Natural killer cell (primary cell): Measurements from ENCODE around the gene BMP10. TPM values are rescaled to one million over a fixed set of nuclear protein-coding genes. Genes with fewer than 3 reads are reported as not detected.

Source experiments
- ATAC-seq, 3 donors: fragments of 150-1000 bp in 2 of 3; fragments of 200-7000 bp in 1 of 3; cut with Tn5 transposase; 1 replicate in 1 of 3; 2 replicates in 2 of 3; pipeline ENCODE4 v1.10.0; 2021; ENCODE audit warnings: mild to moderate bottlenecking in 2 of 3, moderate library complexity in 2 of 3
- DNase-seq, 2 donors: peaks; one replicate each; pipeline versions ENCODE4 v3.0.0 to v3.0.0-alpha.2; 2013 to 2021; ENCODE audit warnings: mixed read lengths in 1 of 2
- H3K27ac ChIP-seq: one replicate; pipeline ENCODE4 v1.5.1; 2013; ENCODE audit warnings: mild to moderate bottlenecking, low read length
- H3K27me3 ChIP-seq: one replicate; pipeline ENCODE4 v1.6.1; 2013; ENCODE audit warnings: low read length; ENCODE audit not compliant: control insufficient read depth, insufficient read depth
- H3K36me3 ChIP-seq: one replicate; pipeline ENCODE4 v1.6.1; 2013; ENCODE audit warnings: low read length; ENCODE audit not compliant: control insufficient read depth, insufficient read depth
- H3K4me1 ChIP-seq: one replicate; pipeline ENCODE4 v1.6.1; 2013; ENCODE audit warnings: low read length; ENCODE audit not compliant: control insufficient read depth, insufficient read depth
- H3K4me3 ChIP-seq: one replicate; pipeline ENCODE4 v1.5.1; 2013; ENCODE audit warnings: low read length
- H3K9me3 ChIP-seq: one replicate; pipeline ENCODE4 v1.6.1; 2013; ENCODE audit warnings: low read length; ENCODE audit not compliant: control insufficient read depth, insufficient read depth
- H3K27ac Mint-ChIP-seq, 2 donors: one replicate each; pipeline ENCODE4 v1.8.0; 2022; ENCODE audit warnings: mild to moderate bottlenecking in 2 of 2, mixed read lengths in 2 of 2, moderate library complexity in 1 of 2
- H3K27me3 Mint-ChIP-seq, 2 donors: one replicate each; pipeline ENCODE4 v1.8.0; 2022; ENCODE audit warnings: low read depth in 2 of 2, mixed read lengths in 2 of 2
- H3K36me3 Mint-ChIP-seq: one replicate; pipeline ENCODE4 v1.8.0; 2022; ENCODE audit warnings: mixed read lengths
- H3K4me1 Mint-ChIP-seq, 2 donors: one replicate each; pipeline ENCODE4 v1.8.0; 2022; ENCODE audit warnings: mixed read lengths in 2 of 2
- H3K4me3 Mint-ChIP-seq: one replicate; pipeline ENCODE4 v1.8.0; 2022; ENCODE audit warnings: mild to moderate bottlenecking, moderate library complexity, mixed read lengths
- H3K9me3 Mint-ChIP-seq, 2 donors: one replicate each; pipeline ENCODE4 v1.8.0; 2022; ENCODE audit warnings: mixed read lengths in 2 of 2
- CTCF ChIP-seq: fragments of 200-600 bp; IDR thresholded peaks from one replicate; pipeline ENCODE4 v1.8.0; 2022; ENCODE audit warnings: antibody characterized with exemption
- WGBS: methylation state at CpG from one replicate; pipeline ENCODE4 v1.1.7; 2013; ENCODE audit warnings: missing lambda C conversion rate; ENCODE audit not compliant: insufficient coverage; 5-methylcytosine and 5-hydroxymethylcytosine counted together
- intact Hi-C: fragments of 100-400 bp; cut with micrococcal nuclease; formaldehyde crosslinking; loops from one replicate; pipeline ENCODE4 v1.14.2; 2022
- total RNA-seq, 4 donors: library from RNA; stranded (reverse); fragments of 120-200 nt in 1 of 4; gene quantifications; one replicate each; pipeline versions ENCODE4 v1.2.3 to v1.2.4, GENCODE V29; 2013 to 2022

BMP10 gene
- total RNA-seq, 3 donors from 2014 or later (not counting 1 experiment from before 2014, with no cell fraction given) = not detected

GRCh38 chr2:68819556-68819955 lies 51.6 kb downstream of the BMP10 start:
- Histone ChIP-seq H3K27me3 (no peaks in the 10 kb centered on the region), H3K27ac (no peak overlapping the region), H3K36me3 (peaks cover 98% of the 10 kb centered on the region), H3K9me3 (no peaks in the 10 kb centered on the region), H3K4me3 (no peak overlapping the region), H3K4me1 (no peaks in the 10 kb centered on the region)
- H3K4me1 Mint-ChIP-seq = peaks cover 27 to 31% of the 10 kb centered on the region in 2 donors
- H3K36me3 Mint-ChIP-seq = peaks cover 37% of the 10 kb centered on the region
- no peak overlapping the region for H3K4me3 Mint-ChIP-seq
- TF ChIP-seq CTCF = no peak
- H3K27ac Mint-ChIP-seq = peak overlapping the region; percentile 53 to 76
- intact Hi-C loops = no loop called here
- no peak for ATAC-seq
- H3K27me3 Mint-ChIP-seq = no peaks in the 10 kb centered on the region
- WGBS = 90% methylated on average over 5 of the region's 6 CpGs
- DNase-seq = no peak
- H3K9me3 Mint-ChIP-seq = no peaks in the 10 kb centered on the region

DNA sequence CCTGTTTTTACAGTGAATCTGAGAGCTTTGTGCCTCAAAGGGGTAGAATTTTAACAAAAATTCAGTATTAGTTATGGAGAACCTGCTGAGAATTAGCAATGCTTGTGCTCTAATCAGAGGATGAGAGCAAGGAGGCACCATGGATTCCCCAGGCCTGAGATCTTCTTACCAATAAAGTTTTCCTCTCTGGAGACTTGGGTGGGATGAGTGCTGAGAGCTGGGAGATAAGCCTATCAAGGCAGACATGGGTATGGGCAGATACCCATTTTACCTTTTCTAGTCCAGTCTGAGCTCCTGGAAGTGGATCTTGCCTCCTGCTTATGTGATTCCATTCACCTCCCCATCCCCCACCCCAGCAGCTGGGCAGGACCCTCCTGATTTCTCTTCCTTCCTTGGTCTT lies 53.9 kb downstream of the BMP10 start:
- intact Hi-C loops = no loop called here
- Mint-ChIP-seq H3K4me1 (peaks cover 24 to 27% of the 10 kb centered on the region in 2 donors), H3K9me3 (no peaks in the 10 kb centered on the region), H3K4me3 (no peak overlapping the region), H3K36me3 (peaks cover 33% of the 10 kb centered on the region), H3K27ac (peak overlapping the region; percentile 53 to 78), H3K27me3 (no peaks in the 10 kb centered on the region)
- no peak for TF ChIP-seq CTCF
- H3K9me3 ChIP-seq = no peaks in the 10 kb centered on the region
- H3K27ac ChIP-seq = peak overlapping the region; percentile 37
- ATAC-seq (no peak), DNase-seq (no peak)
- no peaks in the 10 kb centered on the region for H3K27me3 ChIP-seq
- no peaks in the 10 kb centered on the region for H3K4me1 ChIP-seq
- H3K36me3 ChIP-seq = peaks cover 98% of the 10 kb centered on the region
- H3K4me3 ChIP-seq = no peak overlapping the region

Other genes starting within 250 kb of the BMP10 start
- gene PROKR1, start 227.8 kb downstream of the BMP10 start, total RNA-seq = not detected
- gene ARHGAP25, start 136.6 kb downstream of the BMP10 start, total RNA-seq = 100 to 1,000 TPM; 122 to 180 (median 155) TPM
- gene GKN2, start 81.5 kb upstream of the BMP10 start, total RNA-seq = not detected
- gene GKN1, start 103.2 kb upstream of the BMP10 start, total RNA-seq = not detected
- gene ANTXR1, start 141.8 kb upstream of the BMP10 start, total RNA-seq = not detected